GM13977 (cell line): Measurements from ENCODE around the gene CALD1.

Source experiments
- DNase-seq: peaks from one replicate; pipeline ENCODE4 v3.0.0; 2012; ENCODE audit warnings: low spot score
- CTCF ChIP-seq: IDR thresholded peaks from 2 replicates; pipeline ENCODE4 v1.5.1; 2012; ENCODE audit warnings: mild to moderate bottlenecking, control low read depth; ENCODE audit not compliant: insufficient read depth; ENCODE audit errors: extremely low read depth, missing control alignments
- in situ Hi-C: fragments of 300-500 bp; cut with MboI; formaldehyde crosslinking; loops from one replicate; pipeline ENCODE4 v1.12.0; 2022; ENCODE audit warnings: low sequenced_read_pairs, low pct_unique_long_range_greater_than_20kb, mixed read lengths, inconsistent platforms; ENCODE audit not compliant: unreplicated experiment

Gene CALD1

GRCh38 chr7:134847851-134848588 lies 68.6 kb downstream of the CALD1 start:
- no peak for DNase-seq
- TF ChIP-seq CTCF, result no peak
- in situ Hi-C loops, result no loop called here

- DNase-seq, result no peak
- in situ Hi-C loops, result no loop called here
Observed at GRCh38 chr7:134850066-134850465, 70.6 kb downstream of the CALD1 start.

GRCh38 chr7:134851141-134851540 lies 71.7 kb downstream of the CALD1 start:
- DNase-seq, result no peak
- in situ Hi-C loops, result no loop called here
- no peak for TF ChIP-seq CTCF

More at GRCh38 chr7:134850066-134850465, 70.6 kb downstream of the CALD1 start:
- no peak for TF ChIP-seq CTCF

GRCh38 chr7:134852625-134853024 lies 73.2 kb downstream of the CALD1 start:
- DNase-seq, result no peak
- TF ChIP-seq CTCF, result no peak
- in situ Hi-C loops, result no loop called here

GRCh38 chr7:134854816-134855215 lies 75.4 kb downstream of the CALD1 start:
- TF ChIP-seq CTCF, result no peak
- in situ Hi-C loops, result no loop called here
- DNase-seq, result no peak

- no peak for TF ChIP-seq CTCF
- DNase-seq, result no peak
- in situ Hi-C loops, result no loop called here
Observed at GRCh38 chr7:134855442-134855841, 76.0 kb downstream of the CALD1 start.
